ENCODE measurements around the gene P2RY1. TPM values are rescaled to one million over a fixed set of nuclear protein-coding genes. Genes with fewer than 3 reads are reported as not detected.
"Not testable (repeated sequence)": the region's sequence is repeated elsewhere in the genome, so short reads cannot be mapped to it uniquely, and the experiment has no call there.

The P2RY1 gene
- total RNA-seq, 1 donor = 0.43 TPM

DNA sequence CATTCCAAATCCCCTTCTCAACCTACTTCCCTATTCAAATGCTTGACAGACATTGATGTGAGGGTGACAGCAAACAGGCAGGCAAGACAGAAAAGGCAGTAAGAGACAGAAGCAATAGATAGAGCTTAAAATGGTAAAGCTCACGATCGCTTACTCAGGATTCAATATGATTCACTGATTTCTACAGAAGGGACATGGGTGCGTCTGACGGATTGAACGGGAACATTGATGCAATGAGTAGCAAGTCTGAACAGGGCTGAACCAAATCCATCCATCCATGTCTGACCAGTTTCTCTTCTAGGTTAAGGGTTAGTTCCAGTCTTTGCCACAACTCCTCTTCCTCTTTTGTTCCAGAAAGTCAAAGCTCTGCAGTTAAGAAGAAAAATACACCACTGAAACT lies 35.1 kb downstream of the P2RY1 start:
- no peak for TF ChIP-seq CTCF (IDR thresholded peaks at IDR 0.05; ENCODE audit: insufficient read depth, low read depth, low read length)
- no peak for DNase-seq (ENCODE audit: low read depth)
- H3K4me3 ChIP-seq (ENCODE audit: low read depth, low read length) = no peak overlapping the region

DNA sequence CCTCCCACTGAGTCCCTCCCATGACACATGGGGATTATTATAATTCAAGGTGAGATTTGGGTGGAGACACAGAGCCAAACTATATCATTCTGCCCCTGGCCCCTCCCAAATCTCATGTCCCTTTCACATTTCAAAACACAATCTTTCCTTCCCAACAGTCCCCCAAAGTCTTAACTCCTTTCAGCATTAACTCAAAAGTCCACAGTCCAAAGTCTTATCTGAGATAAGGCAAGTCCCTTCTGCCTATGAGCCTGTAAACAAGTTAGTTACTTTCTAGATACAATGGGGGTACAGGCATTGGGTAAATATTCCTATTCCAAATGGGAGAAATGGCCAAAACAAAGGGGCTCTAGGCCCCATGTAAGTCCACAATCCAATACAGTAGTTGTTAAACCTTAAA lies 38.4 kb downstream of the P2RY1 start:
- DNase-seq (ENCODE audit: low read depth); H3K4me3 ChIP-seq (ENCODE audit: low read depth, low read length): not testable (repeated sequence)

DNA sequence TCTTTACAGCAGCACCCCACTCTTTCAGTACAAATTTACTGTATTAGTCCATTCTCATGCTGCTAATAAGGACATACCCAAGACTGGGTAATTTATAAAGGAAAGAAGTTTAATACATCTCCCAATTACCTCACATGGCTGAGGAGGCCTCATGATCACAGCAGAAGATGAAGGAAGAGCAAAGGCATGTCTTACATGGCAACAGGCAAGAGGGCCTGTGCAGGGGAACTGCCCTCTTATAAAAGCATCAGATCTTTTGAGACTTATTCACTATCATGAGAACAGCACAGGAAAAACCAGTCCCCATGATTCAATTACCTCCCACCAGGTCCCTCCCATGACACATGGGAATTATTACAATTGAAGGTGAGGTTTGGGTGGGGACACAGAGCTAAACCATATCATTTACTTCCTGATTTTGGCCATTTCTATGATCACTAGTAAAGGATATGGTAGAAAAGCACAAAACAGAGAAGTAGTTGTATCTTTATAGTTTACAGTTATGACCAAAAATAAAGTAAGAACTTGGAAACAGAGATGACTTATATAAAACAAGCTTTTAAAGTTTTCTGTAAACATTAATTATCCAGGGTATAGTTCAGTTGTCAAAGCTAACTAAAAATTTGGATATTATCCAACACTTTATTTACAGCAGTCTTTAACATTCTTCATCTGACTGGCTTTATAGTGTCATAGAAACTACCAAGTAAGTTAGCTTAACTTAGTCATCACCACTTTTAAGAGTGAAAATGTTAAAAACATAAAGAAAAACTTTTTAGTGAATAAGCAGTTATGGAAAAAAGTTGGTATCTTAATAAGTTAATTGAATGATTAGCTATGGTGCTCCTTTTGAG lies 40.2 kb downstream of the P2RY1 start:
- no peak overlapping the region for H3K4me3 ChIP-seq (ENCODE audit: low read depth, low read length)
- no peak for TF ChIP-seq CTCF (IDR thresholded peaks at IDR 0.05; ENCODE audit: insufficient read depth, low read depth, low read length)
- no peak for DNase-seq (ENCODE audit: low read depth)

- DNase-seq (ENCODE audit: low read depth) = no peak
- TF ChIP-seq CTCF (IDR thresholded peaks at IDR 0.05; ENCODE audit: insufficient read depth, low read depth, low read length) = no peak
- H3K4me3 ChIP-seq (ENCODE audit: low read depth, low read length) = no peak overlapping the region
Observed at GRCh38 chr3:152879130-152879789, 44.3 kb downstream of the P2RY1 start.

- DNase-seq (ENCODE audit: low read depth) = no peak
- no peak overlapping the region for H3K4me3 ChIP-seq (ENCODE audit: low read depth, low read length)
- no peak for TF ChIP-seq CTCF (IDR thresholded peaks at IDR 0.05; ENCODE audit: insufficient read depth, low read depth, low read length)
Observed at GRCh38 chr3:152879790-152880174, 44.9 kb downstream of the P2RY1 start.

GRCh38 chr3:152885076-152885475 lies 50.1 kb downstream of the P2RY1 start:
- H3K4me3 ChIP-seq (ENCODE audit: low read depth, low read length) = no peak overlapping the region
- no peak for DNase-seq (ENCODE audit: low read depth)
- no peak for TF ChIP-seq CTCF (IDR thresholded peaks at IDR 0.05; ENCODE audit: insufficient read depth, low read depth, low read length)

Small RNAs within 50 kb of the gene (small RNA-seq; reads per million reads assigned to genes)
- not detected for gene ATP5MGP5

Measured in fibroblast of villous mesenchyme (primary cell).